ENCODE results near the gene AMPD2. TPM values are rescaled to one million over a fixed set of nuclear protein-coding genes. Genes with fewer than 3 reads are reported as not detected.

The AMPD2 gene
- total RNA-seq (10 to 100 TPM; 54.3 to 56.4 TPM), polyA plus RNA-seq (ENCODE audit: insufficient read length in 2 of 2) (100 to 1,000 TPM; 100 to 113 TPM)
- long read RNA-seq, donor 1, transcript AMPD2-203 (17 exons, 2,838 nt) = major isoform, 8 of 53 reads
- long read RNA-seq, donor 1, partial matches to known transcripts = 34 of 53 reads
- long read RNA-seq, donor 1, other reads (novel, unspliced or antisense) = 5 of 53 reads
- long read RNA-seq, donor 2, partial matches to known transcripts = 7 of 11 reads
- long read RNA-seq, donor 2, other reads (novel, unspliced or antisense) = 0 of 11 reads
- long read RNA-seq, donor 3, partial matches to known transcripts = 5 of 11 reads
- long read RNA-seq, donor 3, other reads (novel, unspliced or antisense) = 0 of 11 reads
- long read RNA-seq, donor 4, partial matches to known transcripts = 13 of 14 reads
- long read RNA-seq, donor 4, other reads (novel, unspliced or antisense) = 0 of 14 reads

DNA sequence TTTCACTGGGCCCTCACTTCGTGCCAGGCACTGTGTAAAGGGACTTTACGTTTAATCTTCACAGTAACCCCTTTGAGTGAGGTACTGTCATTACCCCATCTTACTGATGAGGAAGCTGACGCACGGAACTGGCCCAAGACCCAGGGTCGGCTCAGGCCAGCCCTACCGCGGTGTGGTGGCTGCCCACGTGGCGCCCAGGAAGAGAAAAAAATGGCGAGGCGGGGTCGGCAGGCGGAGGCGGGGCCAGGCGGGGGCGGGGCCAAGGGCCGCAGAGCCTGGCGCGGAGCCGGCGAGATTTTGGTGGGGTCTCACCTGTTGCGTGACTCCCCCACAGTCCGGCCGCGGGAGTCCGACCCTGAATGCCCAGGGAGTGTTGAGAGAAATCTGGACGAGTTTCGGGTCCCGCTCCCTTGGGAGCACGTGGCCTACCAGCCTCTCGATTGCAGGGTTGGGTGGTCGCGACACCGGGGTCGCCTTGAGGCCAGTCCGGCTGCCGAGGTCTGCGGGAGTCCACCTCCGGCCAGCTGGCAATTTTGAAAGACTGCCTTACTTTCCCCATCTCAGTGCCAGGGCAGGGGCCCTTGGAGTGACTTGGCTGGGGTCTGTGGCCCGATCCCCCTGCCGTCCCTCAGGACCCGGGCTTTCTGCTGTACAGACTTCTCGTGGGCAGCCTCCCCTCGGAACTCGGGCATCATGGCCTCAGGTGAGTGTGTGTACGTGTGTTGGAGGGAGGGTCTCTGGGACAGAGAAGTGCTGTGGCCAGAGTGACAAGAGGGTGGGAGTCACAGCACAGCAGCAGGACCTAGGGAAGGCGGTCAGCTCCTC, at the start of gene AMPD2, which contains the start of gene GNAT2:
AMPD2 (plus strand) TSS at position 262 of the 825 bp plus-strand sequence. CDS start 1,339 bp downstream, outside the sequence.
GNAT2 (minus strand) TSS at position 41 of the 825 bp plus-strand sequence. CDS start 6,746 bp downstream, outside the sequence.
- H3K4me1 ChIP-seq (ENCODE audit: control insufficient read depth, insufficient read depth, low read length) = peaks cover 55% of the 10 kb centered on the region

DNA sequence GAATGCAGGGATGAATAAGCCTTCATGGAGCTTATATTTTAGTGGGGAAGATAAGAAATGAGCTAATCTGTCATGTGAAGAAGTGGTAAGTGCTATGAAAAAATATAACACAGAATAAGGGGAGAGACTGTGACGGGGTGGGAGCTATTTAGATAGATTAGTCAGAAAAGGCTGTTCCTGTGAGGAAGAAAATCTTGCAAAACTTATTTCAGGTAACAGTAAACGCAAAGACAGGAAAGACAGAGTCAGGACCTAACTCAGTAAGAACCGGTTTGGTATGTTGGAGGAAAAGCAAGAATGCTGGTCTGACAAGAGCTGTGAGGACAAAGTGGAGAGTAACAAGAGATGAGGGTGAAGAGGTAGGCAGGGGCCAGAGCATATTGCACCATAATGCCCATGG, 49.2 kb upstream of the AMPD2 start:
- H3K4me3 ChIP-seq (ENCODE audit: low read depth, low read length) = no peak overlapping the region
- H3K27ac ChIP-seq (ENCODE audit: low read depth, low read length) = no peak overlapping the region
- no peaks in the 10 kb centered on the region for H3K9me3 ChIP-seq (ENCODE audit: control insufficient read depth, insufficient read depth, low read length)
- WGBS (ENCODE audit: insufficient coverage) = 85% methylated on average over 3 of the region's 3 CpGs
- H3K36me3 ChIP-seq (ENCODE audit: control insufficient read depth, insufficient read depth, low read length) = peaks cover under 1% of the 10 kb centered on the region
- H3K4me1 ChIP-seq (ENCODE audit: control insufficient read depth, insufficient read depth, low read length) = no peaks in the 10 kb centered on the region
- no peak for DNase-seq (ENCODE audit: low read depth in 4 of 6, low spot score in 6 of 6)
- H3K27me3 ChIP-seq (ENCODE audit: control insufficient read depth, insufficient read depth, low read length) = no peaks in the 10 kb centered on the region

More for the DNA sequence above, at the start of gene AMPD2, which contains the start of gene GNAT2:
- peak within 1 kb of the TSS; percentile 94 for H3K27ac ChIP-seq (ENCODE audit: low read depth, low read length)
- peak in 3 of 6 donors; percentile 18 to 79 (median 77) for DNase-seq (ENCODE audit: low read depth in 4 of 6, low spot score in 6 of 6)
- H3K36me3 ChIP-seq (ENCODE audit: control insufficient read depth, insufficient read depth, low read length) = peaks cover 13% of the 10 kb centered on the region
- under 1% methylated on average over 45 of the region's 47 CpGs for WGBS (ENCODE audit: insufficient coverage)
- H3K4me3 ChIP-seq (ENCODE audit: low read depth, low read length) = peak within 1 kb of the TSS; percentile 83
- no peaks in the 10 kb centered on the region for H3K9me3 ChIP-seq (ENCODE audit: control insufficient read depth, insufficient read depth, low read length)
- H3K27me3 ChIP-seq (ENCODE audit: control insufficient read depth, insufficient read depth, low read length) = no peaks in the 10 kb centered on the region

DNA sequence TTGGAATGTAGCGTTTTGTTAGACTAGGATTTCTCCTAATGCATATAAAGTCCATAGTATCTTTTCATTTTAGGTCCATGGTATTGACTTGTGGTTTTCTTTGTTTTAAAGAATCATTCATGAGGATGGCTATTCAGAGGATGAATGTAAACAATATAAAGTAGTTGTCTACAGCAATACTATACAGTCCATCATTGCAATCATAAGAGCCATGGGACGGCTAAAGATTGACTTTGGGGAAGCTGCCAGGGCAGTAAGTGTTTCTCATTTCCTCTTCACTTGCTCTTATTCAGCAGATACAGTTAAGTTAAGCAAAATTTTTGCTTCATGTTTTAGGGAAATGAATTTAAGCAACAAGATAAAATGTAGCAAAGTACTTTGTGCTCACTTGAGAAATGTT, 45.9 kb upstream of the AMPD2 start:
- no peak overlapping the region for H3K4me3 ChIP-seq (ENCODE audit: low read depth, low read length)
- peaks cover 10% of the 10 kb centered on the region for H3K36me3 ChIP-seq (ENCODE audit: control insufficient read depth, insufficient read depth, low read length)
- WGBS (ENCODE audit: insufficient coverage) = no CpG with 5 or more reads among the region's 2 CpGs
- H3K4me1 ChIP-seq (ENCODE audit: control insufficient read depth, insufficient read depth, low read length) = peaks cover 2% of the 10 kb centered on the region
- H3K27me3 ChIP-seq (ENCODE audit: control insufficient read depth, insufficient read depth, low read length) = no peaks in the 10 kb centered on the region
- no peak for DNase-seq (ENCODE audit: low read depth in 4 of 6, low spot score in 6 of 6)
- H3K9me3 ChIP-seq (ENCODE audit: control insufficient read depth, insufficient read depth, low read length) = no peaks in the 10 kb centered on the region
- no peak overlapping the region for H3K27ac ChIP-seq (ENCODE audit: low read depth, low read length)

DNA sequence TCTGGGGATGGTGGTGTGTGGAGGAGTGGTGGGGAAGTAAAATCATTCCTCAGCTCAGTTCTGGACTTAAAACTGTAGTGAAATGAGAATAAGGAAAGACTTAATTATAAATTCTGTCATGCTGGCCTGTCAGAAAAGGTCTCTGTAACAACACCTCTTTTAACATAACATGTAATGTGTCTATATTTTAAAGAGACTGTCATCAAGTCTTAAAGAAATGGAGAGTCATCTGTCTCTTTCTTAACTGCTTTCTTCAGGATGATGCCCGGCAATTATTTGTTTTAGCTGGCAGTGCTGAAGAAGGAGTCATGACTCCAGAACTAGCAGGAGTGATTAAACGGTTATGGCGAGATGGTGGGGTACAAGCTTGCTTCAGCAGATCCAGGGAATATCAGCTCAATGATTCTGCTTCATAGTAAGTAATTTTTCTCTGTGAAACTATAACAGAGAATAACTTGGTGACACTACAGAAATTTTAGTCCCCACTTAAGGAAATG, 40.6 kb upstream of the AMPD2 start:
- 38% methylated on average over 3 of the region's 3 CpGs for WGBS (ENCODE audit: insufficient coverage)
- Histone ChIP-seq H3K4me3 (ENCODE audit: low read depth, low read length) (no peak overlapping the region), H3K36me3 (ENCODE audit: control insufficient read depth, insufficient read depth, low read length) (peaks cover 22% of the 10 kb centered on the region), H3K9me3 (ENCODE audit: control insufficient read depth, insufficient read depth, low read length) (no peaks in the 10 kb centered on the region), H3K27me3 (ENCODE audit: control insufficient read depth, insufficient read depth, low read length) (no peaks in the 10 kb centered on the region), H3K27ac (ENCODE audit: low read depth, low read length) (no peak overlapping the region), H3K4me1 (ENCODE audit: control insufficient read depth, insufficient read depth, low read length) (peaks cover 2% of the 10 kb centered on the region)
- DNase-seq (ENCODE audit: low read depth in 4 of 6, low spot score in 6 of 6) = no peak

DNA sequence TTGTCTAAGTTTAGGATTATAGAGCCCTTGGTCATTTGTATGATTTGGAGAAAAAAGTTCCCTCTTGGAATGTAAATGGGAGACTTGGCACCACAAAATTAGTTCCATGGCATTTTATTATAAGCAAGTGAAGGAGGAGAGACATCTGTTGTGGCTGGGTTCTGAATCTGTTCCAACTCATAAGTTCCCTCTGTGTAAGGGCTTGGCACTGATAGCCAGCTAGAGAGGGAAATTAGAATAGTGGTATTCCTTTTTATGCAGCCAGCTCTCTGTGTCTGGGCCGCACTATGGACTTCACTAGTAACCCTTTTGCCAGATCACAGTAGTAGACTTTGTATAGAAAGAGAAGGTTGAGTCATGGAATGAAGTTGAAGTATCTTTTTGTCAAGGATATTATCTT, 40.1 kb upstream of the AMPD2 start:
- H3K4me1 ChIP-seq (ENCODE audit: control insufficient read depth, insufficient read depth, low read length) = peaks cover 2% of the 10 kb centered on the region

DNA sequence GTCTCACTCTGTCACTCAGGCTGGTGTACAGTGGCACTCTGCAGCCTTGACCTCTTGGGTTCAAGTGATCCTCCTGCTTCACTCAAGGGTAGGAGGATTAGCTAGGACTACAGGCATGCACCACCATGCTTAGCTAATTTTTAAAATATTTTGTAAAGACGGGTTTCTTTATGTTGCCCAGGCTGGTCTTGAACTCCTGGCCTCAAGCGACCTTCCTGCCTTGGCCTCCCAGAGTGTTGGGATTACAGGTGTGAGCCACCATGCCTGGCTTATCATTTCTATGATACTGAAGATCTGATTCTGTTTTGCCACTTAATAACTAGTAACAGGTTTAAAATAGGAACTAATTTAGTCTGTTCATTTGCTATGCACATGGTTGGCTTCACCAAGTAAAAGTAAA, 37.6 kb upstream of the AMPD2 start:
- WGBS (ENCODE audit: insufficient coverage) = 93% methylated on average over 2 of the region's 2 CpGs

More for the DNA sequence above, 40.1 kb upstream of the AMPD2 start:
- Histone ChIP-seq H3K27ac (ENCODE audit: low read depth, low read length) (no peak overlapping the region), H3K36me3 (ENCODE audit: control insufficient read depth, insufficient read depth, low read length) (peaks cover 22% of the 10 kb centered on the region), H3K9me3 (ENCODE audit: control insufficient read depth, insufficient read depth, low read length) (no peaks in the 10 kb centered on the region), H3K27me3 (ENCODE audit: control insufficient read depth, insufficient read depth, low read length) (no peaks in the 10 kb centered on the region), H3K4me3 (ENCODE audit: low read depth, low read length) (no peak overlapping the region)
- peak in 5 of 6 donors; percentile 19 to 76 (median 22) for DNase-seq (ENCODE audit: low read depth in 4 of 6, low spot score in 6 of 6)
- WGBS (ENCODE audit: insufficient coverage) = no CpG with 5 or more reads among the region's 1 CpG

DNA sequence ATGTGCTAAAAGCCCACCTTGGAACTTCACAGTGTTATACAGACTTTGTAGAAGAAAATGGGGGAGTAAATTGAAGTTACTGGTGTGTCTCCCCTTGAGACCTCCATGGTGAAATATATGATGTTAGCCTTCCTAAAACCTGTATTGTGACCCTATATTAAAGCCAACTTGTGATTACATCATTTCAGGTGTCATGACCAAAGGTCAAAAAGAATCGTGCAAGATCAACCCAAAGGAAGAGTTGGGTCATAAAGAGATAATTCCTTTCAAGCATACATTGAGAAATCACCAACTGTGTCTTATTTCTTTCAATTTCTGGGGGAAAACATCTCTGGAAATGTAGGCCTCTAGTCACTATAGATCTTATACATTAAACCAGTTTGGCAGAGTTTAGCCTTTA, 34.9 kb upstream of the AMPD2 start:
- no peaks in the 10 kb centered on the region for H3K9me3 ChIP-seq (ENCODE audit: control insufficient read depth, insufficient read depth, low read length)
- WGBS (ENCODE audit: insufficient coverage) = no CpG with 5 or more reads among the region's 1 CpG
- no peaks in the 10 kb centered on the region for H3K4me1 ChIP-seq (ENCODE audit: control insufficient read depth, insufficient read depth, low read length)
- H3K4me3 ChIP-seq (ENCODE audit: low read depth, low read length) = no peak overlapping the region
- no peaks in the 10 kb centered on the region for H3K27me3 ChIP-seq (ENCODE audit: control insufficient read depth, insufficient read depth, low read length)
- peaks cover 38% of the 10 kb centered on the region for H3K36me3 ChIP-seq (ENCODE audit: control insufficient read depth, insufficient read depth, low read length)
- H3K27ac ChIP-seq (ENCODE audit: low read depth, low read length) = no peak overlapping the region
- no peak for DNase-seq (ENCODE audit: low read depth in 4 of 6, low spot score in 6 of 6)

More for the DNA sequence above, 37.6 kb upstream of the AMPD2 start:
- Histone ChIP-seq H3K9me3 (ENCODE audit: control insufficient read depth, insufficient read depth, low read length) (no peaks in the 10 kb centered on the region), H3K27ac (ENCODE audit: low read depth, low read length) (no peak overlapping the region), H3K4me1 (ENCODE audit: control insufficient read depth, insufficient read depth, low read length) (peaks cover 2% of the 10 kb centered on the region), H3K27me3 (ENCODE audit: control insufficient read depth, insufficient read depth, low read length) (no peaks in the 10 kb centered on the region), H3K36me3 (ENCODE audit: control insufficient read depth, insufficient read depth, low read length) (peaks cover 19% of the 10 kb centered on the region), H3K4me3 (ENCODE audit: low read depth, low read length) (no peak overlapping the region)
- no peak for DNase-seq (ENCODE audit: low read depth in 4 of 6, low spot score in 6 of 6)

DNA sequence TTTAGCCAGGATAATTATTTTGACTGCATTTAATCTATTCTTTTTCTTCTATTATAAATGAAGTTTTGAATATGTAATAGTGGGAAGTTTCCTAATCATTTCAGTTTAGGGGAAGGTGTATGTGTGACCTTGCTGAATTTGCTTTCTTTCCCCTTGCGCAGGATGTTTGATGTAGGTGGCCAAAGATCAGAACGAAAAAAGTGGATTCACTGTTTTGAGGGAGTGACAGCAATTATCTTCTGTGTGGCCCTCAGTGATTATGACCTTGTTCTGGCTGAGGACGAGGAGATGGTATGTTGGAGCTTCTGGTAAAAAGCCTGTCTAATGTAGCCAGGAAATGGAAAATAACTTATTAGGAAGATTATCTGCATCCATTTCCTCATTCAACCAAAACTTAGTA, 33.6 kb upstream of the AMPD2 start:
- Histone ChIP-seq H3K9me3 (ENCODE audit: control insufficient read depth, insufficient read depth, low read length) (no peaks in the 10 kb centered on the region), H3K27ac (ENCODE audit: low read depth, low read length) (no peak overlapping the region), H3K36me3 (ENCODE audit: control insufficient read depth, insufficient read depth, low read length) (peaks cover 42% of the 10 kb centered on the region), H3K4me3 (ENCODE audit: low read depth, low read length) (no peak overlapping the region), H3K4me1 (ENCODE audit: control insufficient read depth, insufficient read depth, low read length) (no peaks in the 10 kb centered on the region), H3K27me3 (ENCODE audit: control insufficient read depth, insufficient read depth, low read length) (no peaks in the 10 kb centered on the region)
- WGBS (ENCODE audit: insufficient coverage) = 100% methylated on average over 2 of the region's 3 CpGs
- DNase-seq (ENCODE audit: low read depth in 4 of 6, low spot score in 6 of 6) = no peak

DNA sequence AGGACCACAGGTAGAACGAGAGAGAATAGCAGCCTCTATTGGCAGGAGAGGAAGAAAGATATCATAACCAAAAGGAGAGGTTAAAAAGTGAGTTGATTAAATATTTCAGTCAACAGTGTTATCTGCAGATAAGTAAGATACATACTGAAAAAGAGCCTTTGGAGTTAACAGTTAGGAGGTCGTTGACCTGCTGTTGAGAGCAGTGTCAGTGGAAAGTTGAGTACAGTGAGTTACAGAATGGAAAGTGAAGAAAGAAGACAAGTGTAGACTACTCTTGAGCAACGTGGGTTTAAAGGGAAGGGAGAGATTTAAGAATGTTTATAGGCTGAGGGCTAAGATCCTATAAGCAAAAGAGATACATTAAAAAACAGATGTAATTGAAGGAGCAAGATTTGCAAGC, 30.5 kb upstream of the AMPD2 start:
- peaks cover 35% of the 10 kb centered on the region for H3K36me3 ChIP-seq (ENCODE audit: control insufficient read depth, insufficient read depth, low read length)
- no peaks in the 10 kb centered on the region for H3K9me3 ChIP-seq (ENCODE audit: control insufficient read depth, insufficient read depth, low read length)
- no peaks in the 10 kb centered on the region for H3K27me3 ChIP-seq (ENCODE audit: control insufficient read depth, insufficient read depth, low read length)
- no peak overlapping the region for H3K27ac ChIP-seq (ENCODE audit: low read depth, low read length)
- H3K4me3 ChIP-seq (ENCODE audit: low read depth, low read length) = no peak overlapping the region
- WGBS (ENCODE audit: insufficient coverage) = 100% methylated on average over 2 of the region's 3 CpGs
- DNase-seq (ENCODE audit: low read depth in 4 of 6, low spot score in 6 of 6) = no peak
- no peaks in the 10 kb centered on the region for H3K4me1 ChIP-seq (ENCODE audit: control insufficient read depth, insufficient read depth, low read length)

Data from spinal cord (tissue), 10 donors.